GM11168 (cell line): Measurements from ENCODE around the gene TEP1.
"Not testable (repeated sequence)": the region's sequence is repeated elsewhere in the genome, so short reads cannot be mapped to it uniquely, and the experiment has no call there.

Experiments used
- in situ Hi-C: fragments of 300-500 bp; cut with MboI; formaldehyde crosslinking; loops from one replicate; pipeline ENCODE4 v1.12.0; 2022; ENCODE audit warnings: low sequenced_read_pairs; ENCODE audit not compliant: unreplicated experiment

The TEP1 gene

GRCh38 chr14:20397511-20397910, 15.8 kb downstream of the TEP1 start:
- in situ Hi-C loops = no loop called here

- in situ Hi-C loops = no loop called here
Observed at GRCh38 chr14:20391505-20391904, 21.8 kb downstream of the TEP1 start.

- in situ Hi-C loops = no loop called here
Observed at GRCh38 chr14:20388159-20388558, 25.1 kb downstream of the TEP1 start.

GRCh38 chr14:20387576-20387975, 25.7 kb downstream of the TEP1 start:
- in situ Hi-C loops = no loop called here

GRCh38 chr14:20386276-20386855, 26.9 kb downstream of the TEP1 start:
- in situ Hi-C loops = no loop called here

GRCh38 chr14:20384886-20385285, 28.4 kb downstream of the TEP1 start:
- in situ Hi-C loops = no loop called here

GRCh38 chr14:20384321-20384720, 29.0 kb downstream of the TEP1 start:
- in situ Hi-C loops = no loop called here

GRCh38 chr14:20383636-20384035, 29.7 kb downstream of the TEP1 start:
- in situ Hi-C loops = no loop called here

- in situ Hi-C loops = no loop called here
Observed at GRCh38 chr14:20383032-20383431, 30.3 kb downstream of the TEP1 start.

GRCh38 chr14:20382526-20382925, 30.8 kb downstream of the TEP1 start:
- in situ Hi-C loops = no loop called here

GRCh38 chr14:20381341-20381740, 32.0 kb downstream of the TEP1 start:
- in situ Hi-C loops = no loop called here

GRCh38 chr14:20380681-20381080, 32.6 kb downstream of the TEP1 start:
- in situ Hi-C loops = no loop called here

- in situ Hi-C loops = no loop called here
Observed at GRCh38 chr14:20379743-20380142, 33.6 kb downstream of the TEP1 start.

- in situ Hi-C loops = no loop called here
Observed at GRCh38 chr14:20377171-20377570, 36.1 kb downstream of the TEP1 start.

GRCh38 chr14:20376071-20376588, 37.2 kb downstream of the TEP1 start:
- in situ Hi-C loops = no loop called here

- in situ Hi-C loops = no loop called here
Observed at GRCh38 chr14:20375471-20375870, 37.8 kb downstream of the TEP1 start.

- in situ Hi-C loops = no loop called here
Observed at GRCh38 chr14:20372796-20373195, 40.5 kb downstream of the TEP1 start.

- in situ Hi-C loops = no loop called here
Observed at GRCh38 chr14:20365928-20366327, 47.4 kb downstream of the TEP1 start.

- in situ Hi-C loops = not testable (repeated sequence)
Observed at GRCh38 chr14:20358474-20358873, 54.8 kb downstream of the TEP1 start.

GRCh38 chr14:20356422-20356821, 56.9 kb downstream of the TEP1 start:
- in situ Hi-C loops = no loop called here

GRCh38 chr14:20350860-20351259, 62.4 kb downstream of the TEP1 start:
- in situ Hi-C loops = no loop called here

GRCh38 chr14:20350282-20350681, 63.0 kb downstream of the TEP1 start:
- in situ Hi-C loops = no loop called here

- in situ Hi-C loops = no loop called here
Observed at GRCh38 chr14:20347747-20348146, 65.6 kb downstream of the TEP1 start.
